Muscle of leg (tissue), 16 donors: ENCODE results near the gene POLR3E. TPM values are rescaled to one million over a fixed set of nuclear protein-coding genes. Genes with fewer than 3 reads are reported as not detected.

Source experiments
- DNase-seq: peaks from one replicate; pipeline ENCODE4 v3.0.0; 2013
- H3K27ac ChIP-seq: one replicate; pipeline ENCODE4 v1.5.1; 2013; ENCODE audit warnings: mild to moderate bottlenecking, low read length, control low read depth
- H3K27me3 ChIP-seq: one replicate; pipeline ENCODE4 v1.6.1; 2013; ENCODE audit warnings: low read length; ENCODE audit not compliant: control insufficient read depth, insufficient read depth
- H3K36me3 ChIP-seq: one replicate; pipeline ENCODE4 v1.6.1; 2013; ENCODE audit warnings: low read length; ENCODE audit not compliant: control insufficient read depth, insufficient read depth
- H3K4me1 ChIP-seq: one replicate; pipeline ENCODE4 v1.6.1; 2013; ENCODE audit warnings: low read length; ENCODE audit not compliant: control insufficient read depth, insufficient read depth
- H3K4me3 ChIP-seq: one replicate; pipeline ENCODE4 v1.5.1; 2013; ENCODE audit warnings: low read length, control low read depth
- H3K9me3 ChIP-seq: replicated peaks from 2 replicates; pipeline ENCODE4 v1.6.1; 2013; ENCODE audit warnings: low read depth, low read length; ENCODE audit not compliant: control insufficient read depth
- WGBS: methylation state at CpG from one replicate; pipeline ENCODE4 v1.1.5; 2013; ENCODE audit warnings: missing lambda C conversion rate; ENCODE audit not compliant: insufficient coverage; 5-methylcytosine and 5-hydroxymethylcytosine counted together
- long read RNA-seq, 11 donors: transcript quantifications; one replicate each; lab custom pipeline, GENCODE V29; 2026
- polyA plus RNA-seq, 8 donors: library from polyadenylated mRNA; unstranded; fragments of 120-200 nt; gene quantifications; one replicate each; pipeline versions ENCODE4 v1.2.1 to v1.2.3, GENCODE V29; 2013; ENCODE audit warnings: inconsistent platforms in 1 of 8, low replicate concordance in 1 of 8; ENCODE audit not compliant: insufficient read length in 8 of 8, insufficient read depth in 1 of 8
- total RNA-seq: library from RNA; stranded (reverse); fragments of 120-200 nt; gene quantifications from one replicate; pipeline ENCODE4 v1.2.4, GENCODE V29; 2013

Gene POLR3E
- total RNA-seq (29.7 TPM), polyA plus RNA-seq (10 to 100 TPM; 30.7 to 43.4 (median 35.8) TPM)
- long read RNA-seq, donor 1, full-length matches to known transcripts = 6 of 6 reads
- long read RNA-seq, donor 1, partial matches to known transcripts = 0 of 6 reads
- long read RNA-seq, donor 1, other reads (novel, unspliced or antisense) = 0 of 6 reads
- long read RNA-seq, donor 2 = 0 reads
- long read RNA-seq, donor 3, full-length matches to known transcripts = 15 of 15 reads
- long read RNA-seq, donor 3, partial matches to known transcripts = 0 of 15 reads
- long read RNA-seq, donor 3, other reads (novel, unspliced or antisense) = 0 of 15 reads
- long read RNA-seq, donor 4, full-length matches to known transcripts = 3 of 3 reads
- long read RNA-seq, donor 4, partial matches to known transcripts = 0 of 3 reads
- long read RNA-seq, donor 4, other reads (novel, unspliced or antisense) = 0 of 3 reads
- long read RNA-seq, donor 5, full-length matches to known transcripts = 18 of 33 reads
- long read RNA-seq, donor 5, partial matches to known transcripts = 15 of 33 reads
- long read RNA-seq, donor 5, other reads (novel, unspliced or antisense) = 0 of 33 reads
- long read RNA-seq, donor 6, full-length matches to known transcripts = 12 of 12 reads
- long read RNA-seq, donor 6, partial matches to known transcripts = 0 of 12 reads
- long read RNA-seq, donor 6, other reads (novel, unspliced or antisense) = 0 of 12 reads
- long read RNA-seq, donor 7, full-length matches to known transcripts = 6 of 6 reads
- long read RNA-seq, donor 7, partial matches to known transcripts = 0 of 6 reads
- long read RNA-seq, donor 7, other reads (novel, unspliced or antisense) = 0 of 6 reads
- long read RNA-seq, donor 8, partial matches to known transcripts = 0 of 3 reads
- long read RNA-seq, donor 8, other reads (novel, unspliced or antisense) = 0 of 3 reads
- long read RNA-seq, donor 9, partial matches to known transcripts = 0 of 4 reads
- long read RNA-seq, donor 9, other reads (novel, unspliced or antisense) = 0 of 4 reads
- long read RNA-seq, donor 10, full-length matches to known transcripts = 9 of 9 reads
- long read RNA-seq, donor 10, partial matches to known transcripts = 0 of 9 reads
- long read RNA-seq, donor 10, other reads (novel, unspliced or antisense) = 0 of 9 reads
- long read RNA-seq, donor 11, full-length matches to known transcripts = 10 of 10 reads
- long read RNA-seq, donor 11, partial matches to known transcripts = 0 of 10 reads
- long read RNA-seq, donor 11, other reads (novel, unspliced or antisense) = 0 of 10 reads

- Histone ChIP-seq H3K27me3 (no peaks in the 10 kb centered on the region), H3K36me3 (peaks cover 4% of the 10 kb centered on the region), H3K9me3 (no peaks in the 10 kb centered on the region), H3K4me1 (peaks cover 8% of the 10 kb centered on the region), H3K4me3 (peak within 1 kb of the TSS; percentile 96), H3K27ac (peak within 1 kb of the TSS; percentile 96)
- WGBS = under 1% methylated on average over 76 of the region's 76 CpGs
- DNase-seq = peak; percentile 100
These were observed at the start of gene POLR3E for GRCh38 chr16:22297114-22297870. Gene POLR3E (plus strand): TSS chr16:22297409. CDS start chr16:22302969, 5,560 bp downstream.

- Histone ChIP-seq H3K27ac (no peak overlapping the region), H3K9me3 (peaks cover 4% of the 10 kb centered on the region), H3K27me3 (no peaks in the 10 kb centered on the region), H3K36me3 (peaks cover 65% of the 10 kb centered on the region), H3K4me1 (no peaks in the 10 kb centered on the region), H3K4me3 (no peak overlapping the region)
- 83% methylated on average over 4 of the region's 6 CpGs for WGBS
- no peak for DNase-seq
These were observed 46.7 kb upstream of the POLR3E start for GRCh38 chr16:22250522-22250921.

- no peaks in the 10 kb centered on the region for H3K4me1 ChIP-seq
- 65% methylated on average over 2 of the region's 5 CpGs for WGBS
- H3K4me3 ChIP-seq = no peak overlapping the region
- H3K36me3 ChIP-seq = peaks cover 74% of the 10 kb centered on the region
- peaks cover 5% of the 10 kb centered on the region for H3K9me3 ChIP-seq
- H3K27me3 ChIP-seq = no peaks in the 10 kb centered on the region
- no peak overlapping the region for H3K27ac ChIP-seq
- no peak for DNase-seq
These were observed 44.9 kb upstream of the POLR3E start for GRCh38 chr16:22252317-22252716.

GRCh38 chr16:22253272-22253671 is 43.9 kb upstream of the POLR3E start:
- DNase-seq = no peak
- Histone ChIP-seq H3K9me3 (peaks cover 10% of the 10 kb centered on the region), H3K27ac (no peak overlapping the region), H3K27me3 (no peaks in the 10 kb centered on the region), H3K4me1 (no peaks in the 10 kb centered on the region), H3K36me3 (peaks cover 82% of the 10 kb centered on the region), H3K4me3 (no peak overlapping the region)
- WGBS = 94% methylated on average over 5 of the region's 5 CpGs

- H3K4me1 ChIP-seq = no peaks in the 10 kb centered on the region
- H3K9me3 ChIP-seq = peaks cover 15% of the 10 kb centered on the region
- no peak for DNase-seq
- H3K27me3 ChIP-seq = no peaks in the 10 kb centered on the region
- no peak overlapping the region for H3K27ac ChIP-seq
- peaks cover 84% of the 10 kb centered on the region for H3K36me3 ChIP-seq
- WGBS = 100% methylated on average over 1 of the region's 1 CpG
- H3K4me3 ChIP-seq = no peak overlapping the region
These were observed 41.9 kb upstream of the POLR3E start for GRCh38 chr16:22255335-22255734.

GRCh38 chr16:22257440-22257839 is 39.8 kb upstream of the POLR3E start:
- 96% methylated on average over 13 of the region's 13 CpGs for WGBS
- no peak overlapping the region for H3K4me3 ChIP-seq
- no peak overlapping the region for H3K27ac ChIP-seq
- H3K36me3 ChIP-seq = peaks cover 78% of the 10 kb centered on the region
- DNase-seq = no peak
- H3K27me3 ChIP-seq = no peaks in the 10 kb centered on the region
- H3K9me3 ChIP-seq = peaks cover 17% of the 10 kb centered on the region
- H3K4me1 ChIP-seq = no peaks in the 10 kb centered on the region

GRCh38 chr16:22260490-22260889 is 36.7 kb upstream of the POLR3E start:
- 100% methylated on average over 3 of the region's 3 CpGs for WGBS
- H3K4me3 ChIP-seq = no peak overlapping the region
- H3K27me3 ChIP-seq = no peaks in the 10 kb centered on the region
- H3K27ac ChIP-seq = no peak overlapping the region
- H3K4me1 ChIP-seq = no peaks in the 10 kb centered on the region
- no peak for DNase-seq
- H3K9me3 ChIP-seq = peaks cover 13% of the 10 kb centered on the region
- H3K36me3 ChIP-seq = peaks cover 81% of the 10 kb centered on the region

- Histone ChIP-seq H3K4me1 (no peaks in the 10 kb centered on the region), H3K27me3 (no peaks in the 10 kb centered on the region), H3K4me3 (no peak overlapping the region), H3K27ac (no peak overlapping the region), H3K9me3 (peaks cover 12% of the 10 kb centered on the region), H3K36me3 (peaks cover 82% of the 10 kb centered on the region)
- 76% methylated on average over 3 of the region's 4 CpGs for WGBS
- DNase-seq = no peak
These were observed 34.7 kb upstream of the POLR3E start for GRCh38 chr16:22262460-22262859.

- 94% methylated on average over 5 of the region's 7 CpGs for WGBS
- Histone ChIP-seq H3K4me1 (no peaks in the 10 kb centered on the region), H3K4me3 (no peak overlapping the region), H3K27ac (no peak overlapping the region), H3K36me3 (peaks cover 72% of the 10 kb centered on the region), H3K27me3 (no peaks in the 10 kb centered on the region), H3K9me3 (peaks cover 3% of the 10 kb centered on the region)
- DNase-seq = no peak
These were observed 32.4 kb upstream of the POLR3E start for GRCh38 chr16:22264786-22265185.
